GM18520 (cell line): ENCODE results near the gene RALGAPB.
"Not testable (repeated sequence)": the region's sequence is repeated elsewhere in the genome, so short reads cannot be mapped to it uniquely, and the experiment has no call there.

ENCODE experiments used
- ATAC-seq: cut with Tn5 transposase; IDR thresholded peaks from one replicate; pipeline ENCODE4 v1.9.1; 2021; ENCODE audit not compliant: unreplicated experiment

The RALGAPB gene

DNA sequence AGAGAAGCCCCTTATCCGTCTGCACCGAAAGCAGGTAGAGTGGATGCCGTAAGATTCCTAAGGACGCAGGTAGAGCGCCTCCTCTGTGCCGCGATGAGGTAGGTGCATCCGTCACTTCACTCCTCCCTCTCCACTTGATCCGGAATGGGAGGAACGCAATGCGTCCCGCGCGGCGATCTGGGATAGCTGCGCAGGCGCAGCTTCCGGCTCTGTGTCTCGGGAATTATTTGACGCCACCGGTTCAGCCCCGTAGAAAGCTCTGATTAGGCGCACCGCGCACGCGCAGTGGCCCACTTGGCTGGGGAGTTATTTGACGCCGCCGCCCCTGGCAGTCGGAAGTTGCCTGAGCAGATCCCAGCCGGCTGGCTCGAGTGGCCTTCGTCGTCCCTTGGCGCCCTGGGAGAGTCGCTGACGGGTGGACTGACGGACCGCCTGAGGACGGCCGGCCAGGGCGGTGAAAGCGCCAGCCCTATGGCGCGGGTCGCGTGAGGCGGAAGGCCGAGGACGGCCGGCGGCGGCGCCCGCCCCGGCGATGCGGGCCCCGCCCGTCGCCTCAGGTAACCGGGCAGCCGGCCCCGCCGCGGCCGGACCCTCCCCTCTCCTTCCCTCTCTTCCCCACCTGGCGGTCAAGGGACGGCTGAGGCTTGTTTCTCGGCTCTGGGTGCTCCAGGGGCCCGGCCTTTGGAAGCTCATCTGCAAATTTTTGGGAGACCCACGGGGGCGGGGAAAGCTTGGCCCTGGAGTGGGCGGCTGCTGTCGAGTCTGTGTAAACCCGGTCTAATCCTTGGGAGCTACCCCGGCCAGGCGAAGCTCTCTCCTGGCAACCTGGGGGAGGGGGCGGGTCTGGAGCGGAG is at the start of gene RALGAPB:
RALGAPB (plus strand) TSS at position 331 of the 854 bp plus-strand sequence. CDS start 15,590 bp downstream, outside the sequence.
- peak; percentile 84 for ATAC-seq

DNA sequence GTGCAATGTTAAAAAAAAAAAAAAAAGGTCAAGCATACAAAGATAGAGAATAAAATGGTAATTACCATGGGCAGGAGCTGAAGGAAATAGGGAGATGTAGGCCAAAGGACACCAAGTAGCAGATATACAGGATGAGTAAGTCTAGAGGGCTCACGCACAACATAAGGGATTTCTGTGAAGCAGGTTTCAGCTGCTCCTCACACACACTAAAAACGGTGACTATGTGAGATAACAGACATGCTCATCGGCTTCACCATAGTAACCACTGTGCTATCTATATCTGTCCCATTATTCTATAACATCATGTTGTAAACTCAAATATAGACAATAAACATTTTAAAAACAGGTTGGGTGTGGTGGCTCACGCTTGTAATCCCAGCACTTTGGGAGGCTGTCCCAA is 49.1 kb upstream of the RALGAPB start:
- no peak for ATAC-seq

DNA sequence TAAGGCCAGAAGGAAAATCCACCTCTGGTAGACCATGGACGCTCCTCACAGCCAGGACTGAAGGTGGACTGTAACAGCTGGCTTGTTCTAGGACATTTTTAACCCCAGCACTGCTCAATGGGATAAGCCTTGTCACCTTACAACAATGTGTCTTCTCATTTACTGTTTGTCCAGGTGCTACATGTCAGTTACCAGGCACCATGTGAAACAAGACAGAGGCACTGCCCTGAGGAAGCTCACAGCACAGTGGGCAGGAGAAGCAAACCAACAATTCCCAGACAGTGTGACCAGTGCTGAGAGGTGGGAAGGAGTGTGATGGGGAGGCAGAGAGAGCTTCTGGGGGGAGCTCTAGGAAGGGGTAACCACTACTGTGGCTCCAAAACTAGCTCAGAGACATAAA is 48.2 kb upstream of the RALGAPB start:
- ATAC-seq, result no peak

DNA sequence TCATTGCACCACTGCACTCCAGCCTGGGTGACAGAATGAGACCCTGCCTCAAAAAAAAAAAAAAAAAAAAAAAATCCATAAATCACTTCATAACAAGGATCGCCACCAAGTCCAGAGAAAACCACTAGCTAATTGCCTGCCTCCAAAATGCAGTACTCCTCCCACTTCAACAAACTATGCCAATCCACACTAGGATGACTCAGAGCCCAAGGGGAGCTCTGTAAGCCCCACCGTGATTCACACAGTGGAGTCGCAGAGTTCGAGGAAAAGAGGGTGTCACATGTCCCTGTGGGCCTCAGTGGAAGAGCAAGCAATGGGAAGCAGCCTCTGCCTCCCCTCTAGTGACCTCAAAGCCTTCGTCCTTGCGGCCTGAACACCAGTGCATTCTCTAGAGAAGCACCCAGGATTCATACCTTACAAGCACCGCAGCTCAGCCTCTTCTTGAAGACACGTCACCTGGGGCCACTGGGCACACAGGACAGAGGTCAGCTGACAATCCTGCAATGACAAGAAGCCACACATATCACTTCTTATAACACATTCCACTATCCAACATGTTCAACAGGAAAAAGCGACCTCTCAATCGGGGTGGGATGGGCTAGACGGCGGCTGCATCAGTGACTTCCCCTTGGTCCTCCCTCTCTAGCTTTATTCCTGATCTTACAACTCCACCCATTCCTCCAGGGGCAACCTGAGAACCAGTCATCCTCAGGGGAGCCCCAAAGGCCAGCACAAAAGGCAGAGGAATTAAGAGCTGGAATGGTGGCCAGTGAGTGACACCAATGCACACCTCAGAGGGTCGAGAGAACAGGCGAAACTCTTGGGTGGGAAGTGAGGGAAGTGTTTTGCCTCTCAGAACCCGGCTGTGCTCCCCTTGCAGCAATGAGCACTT is 46.4 kb upstream of the RALGAPB start:
- ATAC-seq, result no peak

DNA sequence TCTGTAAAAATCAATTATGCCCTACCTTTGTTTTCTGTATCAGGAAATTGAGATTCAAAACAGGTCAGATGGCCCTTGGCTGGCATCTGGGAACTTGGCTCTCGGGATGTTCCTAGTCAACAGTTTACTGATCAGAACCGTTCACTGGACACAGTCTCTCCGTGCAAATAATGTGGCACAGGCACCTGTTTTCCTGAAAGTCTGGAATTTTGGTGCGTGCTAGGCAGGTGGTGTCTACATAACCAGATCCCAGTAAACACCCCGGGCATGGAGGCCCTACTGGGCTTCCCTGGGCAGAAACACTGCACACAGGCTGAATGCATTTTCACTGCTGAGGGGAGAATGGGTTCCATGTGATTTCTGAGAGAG is 45.0 kb upstream of the RALGAPB start:
- ATAC-seq, result no peak

DNA sequence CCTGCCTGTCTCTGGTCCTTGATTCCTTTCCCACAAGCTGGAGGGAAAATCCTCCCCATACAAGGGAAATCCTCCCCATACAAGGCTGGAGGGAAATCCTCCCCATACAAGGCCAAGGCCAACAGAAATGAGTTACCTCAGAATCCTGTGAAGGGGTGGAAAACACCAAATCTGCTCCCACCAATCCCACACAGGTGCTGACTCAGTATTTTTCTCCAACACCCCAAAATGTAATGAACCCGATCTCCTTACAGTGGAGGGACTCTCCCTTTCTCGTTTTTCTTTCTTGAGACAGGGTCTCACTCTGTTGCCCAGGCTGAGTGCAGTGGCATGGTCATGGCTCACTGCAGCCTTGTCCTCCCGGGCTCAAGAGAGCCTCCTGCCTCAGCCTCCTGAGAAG is 43.8 kb upstream of the RALGAPB start:
- no peak for ATAC-seq

DNA sequence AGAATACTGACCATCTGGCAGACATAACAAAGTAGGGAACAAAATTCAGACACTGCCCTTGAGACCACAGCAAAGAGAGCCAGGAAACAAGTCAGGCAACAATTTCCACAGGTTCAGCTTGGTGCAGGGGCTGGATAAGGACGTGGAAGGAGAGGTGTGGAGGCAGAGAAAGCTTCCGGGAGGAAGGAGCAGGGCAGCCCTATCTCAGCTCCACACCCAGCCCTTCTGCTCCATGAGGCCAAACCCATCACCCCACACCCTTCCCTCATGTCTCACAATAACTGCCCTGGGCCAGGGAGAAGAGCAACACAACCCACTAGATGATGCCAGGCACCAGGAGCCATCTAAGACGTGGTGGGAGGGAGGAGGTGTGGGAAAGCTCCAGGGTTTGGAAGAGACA is 43.3 kb upstream of the RALGAPB start:
- ATAC-seq, result no peak

DNA sequence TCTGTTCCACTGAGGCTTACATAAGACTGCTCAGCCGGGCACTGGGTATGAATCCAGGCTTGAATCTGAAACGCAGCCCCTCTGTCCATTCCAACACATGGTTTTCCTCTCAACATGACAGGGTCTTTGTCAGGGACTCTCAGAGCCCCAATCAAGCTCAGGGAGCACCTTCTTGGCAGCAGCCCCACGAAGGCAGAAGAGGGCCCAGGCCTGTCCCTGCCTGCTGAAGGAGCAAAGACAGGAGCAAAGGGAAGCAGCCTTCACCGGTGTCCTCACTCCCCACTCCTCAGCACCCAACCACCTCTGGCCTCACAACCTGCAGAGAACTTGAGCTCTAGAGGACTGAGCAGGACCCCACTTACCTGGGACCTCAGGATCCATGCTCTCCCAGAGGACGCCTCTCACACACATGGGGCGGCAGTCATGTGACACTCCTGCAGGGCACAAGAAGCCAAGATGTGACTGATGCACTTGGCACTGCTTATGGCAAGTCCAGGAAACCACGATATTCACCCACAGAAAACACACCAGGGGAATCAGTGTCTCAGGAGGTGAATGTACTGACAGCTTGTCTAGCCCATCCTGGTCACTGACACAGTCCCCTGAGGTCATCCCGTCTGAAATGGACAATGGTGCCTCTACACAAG is 41.8 kb upstream of the RALGAPB start:
- ATAC-seq, result no peak

DNA sequence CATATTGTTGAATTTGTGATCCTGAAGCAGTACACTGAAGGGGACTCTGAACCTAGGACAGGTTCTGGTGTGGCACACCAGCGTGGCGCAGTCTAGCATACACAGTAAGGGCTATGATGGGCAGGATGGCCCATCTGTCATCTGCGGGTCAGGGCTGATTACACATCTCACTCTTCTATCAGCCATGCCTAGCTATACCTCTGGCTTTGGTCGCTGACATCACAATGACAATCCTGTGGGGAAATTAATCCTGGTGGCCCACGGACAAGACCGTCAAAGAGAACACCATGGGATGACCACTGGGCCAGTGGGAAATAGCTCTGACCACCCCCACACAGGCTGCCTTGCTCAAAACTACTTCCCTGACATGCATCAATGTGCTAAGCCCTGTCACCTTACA is 40.4 kb upstream of the RALGAPB start:
- no peak for ATAC-seq

DNA sequence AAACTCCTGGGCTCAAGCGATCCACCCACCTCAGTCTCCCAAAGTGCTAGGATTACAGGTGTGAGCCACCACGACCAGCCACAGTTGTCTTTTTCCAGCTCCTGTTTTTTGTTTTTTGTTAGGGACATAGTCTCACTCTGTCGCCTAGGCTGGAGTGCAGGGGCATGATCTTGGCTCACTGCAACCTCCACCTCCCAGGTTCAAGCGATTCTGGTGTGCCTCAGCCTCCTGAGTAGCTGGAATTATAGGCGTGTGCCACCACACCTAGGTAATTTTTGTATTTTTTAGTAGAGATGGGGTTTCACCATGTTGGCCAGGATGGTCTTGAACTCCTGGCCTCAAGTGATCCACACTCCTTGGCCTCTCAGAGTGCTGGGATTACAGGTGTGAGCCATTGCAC is 39.8 kb upstream of the RALGAPB start:
- not testable (repeated sequence) for ATAC-seq

DNA sequence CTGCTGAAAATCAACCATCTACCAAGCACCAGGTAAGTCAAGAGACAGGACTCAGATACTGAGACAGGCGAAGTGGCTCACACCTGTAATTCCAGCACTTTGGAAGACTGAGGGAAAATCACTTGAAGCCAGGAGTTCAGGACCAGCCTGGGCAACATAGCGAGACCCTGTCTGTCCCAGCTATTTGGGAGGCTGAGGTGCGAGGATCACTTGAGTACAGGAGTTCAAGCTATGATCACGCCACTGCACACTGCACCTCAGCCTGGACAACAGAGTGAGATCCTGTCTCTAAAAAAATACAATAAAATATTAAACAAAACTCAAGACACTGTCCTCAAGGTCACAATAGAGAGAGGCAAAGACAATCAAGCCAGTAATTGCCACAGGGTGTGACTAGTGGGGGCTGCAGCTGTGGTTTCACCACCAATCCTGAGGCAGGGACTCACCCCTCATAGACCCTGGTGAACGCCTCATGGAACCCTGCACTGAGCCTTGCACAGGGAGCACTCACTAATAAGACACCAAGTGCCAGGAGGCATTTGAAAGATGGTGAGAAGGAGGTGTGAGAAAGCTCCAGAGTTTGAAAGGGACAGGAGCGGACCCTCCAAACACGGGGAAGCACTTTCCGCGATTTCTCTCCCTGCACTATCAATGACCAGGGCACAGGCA is 39.2 kb upstream of the RALGAPB start:
- no peak for ATAC-seq

DNA sequence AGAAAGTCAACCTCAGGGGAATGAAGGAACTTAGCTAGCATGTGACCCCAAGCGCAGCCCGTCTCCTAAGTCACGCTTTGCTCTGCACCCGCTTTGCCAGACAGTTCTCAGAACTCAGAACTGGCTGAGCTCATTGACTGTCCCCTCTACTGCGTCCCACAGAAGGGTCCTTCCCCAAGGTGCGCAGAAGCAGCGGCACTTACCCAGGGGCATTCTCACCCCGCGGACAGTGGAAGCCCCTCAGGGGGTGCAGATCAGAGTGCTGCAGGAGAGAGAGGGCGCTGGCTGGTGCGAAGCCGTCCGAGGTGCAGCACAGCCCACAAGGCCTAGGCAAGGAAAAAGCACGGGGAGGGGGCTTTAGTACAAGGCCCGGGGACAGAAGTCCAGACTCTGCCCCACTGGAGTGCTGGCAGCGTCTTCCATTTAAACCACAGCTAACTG is 38.3 kb upstream of the RALGAPB start:
- no peak for ATAC-seq

DNA sequence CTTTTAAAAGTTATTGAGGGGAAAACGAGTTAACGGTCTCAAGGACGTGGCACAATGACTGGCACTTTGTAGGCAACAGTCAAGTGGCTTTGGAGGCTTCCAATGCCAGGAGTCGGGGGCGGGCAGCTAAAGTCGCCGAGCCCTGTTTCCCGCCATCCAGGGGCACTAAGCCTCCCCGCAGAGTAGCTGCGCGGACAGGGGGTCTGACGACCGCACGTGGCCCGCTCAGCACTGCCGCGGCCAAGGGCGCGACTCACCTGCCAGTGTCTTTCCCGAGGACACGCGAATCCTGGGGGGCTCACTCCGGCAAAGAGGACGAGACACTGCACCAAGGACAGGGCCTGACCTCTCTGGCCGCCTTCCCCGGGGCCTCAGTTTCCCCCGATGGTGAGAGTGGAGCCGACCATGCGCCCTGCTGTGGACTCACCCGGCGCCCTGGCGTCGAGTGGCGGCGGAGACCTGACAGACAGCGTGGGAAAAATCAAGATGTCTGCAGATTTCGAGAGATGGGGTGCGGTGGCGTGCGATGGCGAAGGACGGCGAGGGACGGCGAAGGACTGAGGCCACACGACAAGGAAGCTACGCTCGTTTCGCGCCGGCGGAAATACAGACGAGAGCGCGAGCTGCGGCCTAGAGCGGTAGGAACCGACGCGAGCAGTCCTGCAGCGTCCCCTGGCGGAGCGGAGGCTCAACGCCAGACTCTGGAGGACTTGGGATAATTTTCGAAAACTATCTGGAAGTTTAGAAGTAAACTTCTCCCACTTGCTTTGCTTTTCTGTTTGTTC is 37.7 kb upstream of the RALGAPB start, which contains the start of gene SNHG17:
SNHG17 (minus strand) TSS at position 559 of the 785 bp plus-strand sequence.
- peak; percentile 62 for ATAC-seq

DNA sequence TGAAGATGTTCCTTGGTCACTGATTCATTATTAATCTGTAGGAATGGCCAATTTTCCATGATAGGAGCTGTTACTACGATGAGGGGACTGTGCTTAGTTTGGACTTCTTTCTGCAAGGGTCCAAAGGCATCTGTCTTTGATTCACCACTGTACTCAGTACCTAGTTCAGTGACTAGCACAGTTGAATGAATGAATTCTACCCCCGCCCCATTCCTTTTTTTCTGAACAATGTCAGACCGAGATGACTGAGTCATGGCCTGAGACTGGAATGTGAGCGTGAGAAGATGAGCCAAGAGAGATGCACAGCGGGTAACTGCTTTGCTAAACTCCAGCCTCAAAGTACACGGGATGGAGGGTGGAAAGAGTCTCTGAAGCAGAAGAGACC is 37.1 kb upstream of the RALGAPB start:
- ATAC-seq, result no peak

DNA sequence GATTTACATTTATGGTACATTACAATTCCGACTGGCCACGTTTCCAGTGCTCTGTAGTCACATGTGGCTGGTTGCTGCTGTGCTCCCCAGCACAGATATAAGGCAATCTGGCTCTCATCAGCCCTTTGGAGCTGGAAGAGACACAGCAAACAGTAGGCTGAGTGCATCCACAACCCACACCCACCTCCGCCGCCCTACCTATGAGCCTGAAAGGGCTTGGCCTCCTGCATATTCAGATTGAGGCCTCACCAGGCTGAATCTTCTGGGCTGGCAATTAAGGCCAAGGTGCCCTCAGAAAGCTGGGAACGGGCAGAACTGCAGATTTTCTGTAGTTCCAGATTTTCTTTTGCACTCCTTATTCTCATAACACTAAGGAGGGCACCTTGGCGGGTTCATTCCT is 34.8 kb upstream of the RALGAPB start:
- no peak for ATAC-seq

DNA sequence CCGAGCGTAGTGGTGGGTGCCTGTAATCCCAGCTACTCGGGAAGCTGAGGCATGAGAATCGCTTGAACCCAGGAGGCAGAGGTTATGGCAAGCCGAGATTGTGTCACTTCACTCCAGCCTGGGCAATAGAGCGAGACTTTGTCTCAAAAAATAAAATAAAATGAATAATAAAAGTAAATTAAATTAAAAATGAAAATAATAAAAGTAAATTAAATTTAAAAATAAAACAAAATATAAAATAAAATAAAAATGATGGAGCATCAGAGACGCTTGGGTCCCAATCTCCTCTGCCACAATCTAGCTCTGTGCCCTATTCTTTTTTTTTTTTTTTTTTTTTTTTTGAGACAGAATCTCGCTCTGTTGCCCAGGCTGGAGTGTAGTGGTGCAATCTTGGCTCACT is 31.5 kb upstream of the RALGAPB start:
- ATAC-seq, result not testable (repeated sequence)

DNA sequence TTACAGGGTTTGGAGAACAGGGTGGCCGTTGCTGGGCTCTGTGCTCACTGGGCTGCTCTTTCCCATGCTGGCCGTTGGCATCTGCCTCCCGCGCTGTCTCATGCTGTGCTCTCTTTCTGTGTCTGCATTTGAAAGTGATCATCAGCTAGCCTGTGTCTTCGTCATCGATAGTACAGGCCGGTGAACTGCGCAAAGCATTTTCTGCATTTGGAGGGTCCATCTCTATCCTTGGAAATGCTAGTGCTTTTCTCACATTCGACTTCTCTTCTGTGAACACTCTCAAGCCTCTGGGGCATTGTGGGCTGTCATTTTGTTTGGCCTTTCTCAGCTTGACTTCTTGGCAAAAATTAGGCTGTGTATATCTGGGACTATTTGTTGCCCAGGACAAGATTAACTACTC is 30.7 kb upstream of the RALGAPB start:
- ATAC-seq, result no peak

DNA sequence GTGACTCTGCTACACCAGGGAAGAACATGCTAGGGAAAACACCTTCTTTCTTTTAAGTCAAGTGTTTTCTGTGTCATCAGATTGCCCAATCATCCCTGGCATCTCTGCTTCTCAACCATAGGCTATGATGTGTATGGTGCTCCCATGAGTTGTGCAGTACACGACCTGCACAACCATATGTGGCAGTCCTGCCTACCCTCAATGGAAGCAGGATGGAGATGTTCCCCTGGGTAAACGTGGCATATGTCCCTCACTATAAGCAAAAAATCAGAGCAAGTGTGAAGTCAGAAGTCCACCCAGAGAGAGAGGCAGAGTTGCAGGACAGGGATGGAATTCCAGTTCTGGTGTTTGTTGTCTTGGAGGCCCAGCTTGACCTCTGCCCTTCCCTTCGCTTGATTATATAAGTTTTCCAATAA is 27.3 kb upstream of the RALGAPB start:
- no peak for ATAC-seq

DNA sequence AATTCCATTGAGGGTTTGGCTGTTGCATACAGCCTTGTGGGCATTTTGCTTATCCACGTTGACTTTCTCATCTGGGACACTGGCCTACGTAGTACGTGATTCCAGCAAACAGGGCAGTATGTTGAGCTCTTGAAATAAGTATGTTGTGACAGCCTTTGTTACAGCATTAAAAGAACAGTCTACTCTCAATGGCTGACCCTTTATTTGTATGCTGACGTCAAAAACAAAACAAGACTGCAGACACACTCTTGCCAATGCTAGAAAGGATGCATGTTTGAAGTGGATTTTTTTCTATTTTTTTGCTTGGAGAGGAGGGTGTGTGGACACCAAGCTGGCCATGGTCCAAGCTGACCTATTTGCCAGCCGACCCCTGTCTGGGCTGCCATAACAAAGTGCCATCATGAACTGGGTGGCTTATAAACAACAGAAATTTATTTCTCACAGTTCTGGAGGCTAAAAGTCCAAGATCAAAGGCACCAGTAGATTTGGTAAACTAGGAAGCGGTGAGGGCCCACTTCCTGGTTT is 26.7 kb upstream of the RALGAPB start:
- ATAC-seq, result no peak
